GM18507 (cell line): ENCODE data around the gene FTCDNL1.

Experiments
- DNase-seq: peaks from one replicate; pipeline ENCODE4 v3.0.0; 2011; ENCODE audit warnings: low read depth; ENCODE audit not compliant: insufficient read length; ENCODE audit errors: extremely low spot score
- FAIRE-seq: peaks from 2 replicates; lab custom pipeline; 2011; peaks lifted over from hg19 to GRCh38; lab: Jason Lieb, UNC

FTCDNL1 gene

DNA sequence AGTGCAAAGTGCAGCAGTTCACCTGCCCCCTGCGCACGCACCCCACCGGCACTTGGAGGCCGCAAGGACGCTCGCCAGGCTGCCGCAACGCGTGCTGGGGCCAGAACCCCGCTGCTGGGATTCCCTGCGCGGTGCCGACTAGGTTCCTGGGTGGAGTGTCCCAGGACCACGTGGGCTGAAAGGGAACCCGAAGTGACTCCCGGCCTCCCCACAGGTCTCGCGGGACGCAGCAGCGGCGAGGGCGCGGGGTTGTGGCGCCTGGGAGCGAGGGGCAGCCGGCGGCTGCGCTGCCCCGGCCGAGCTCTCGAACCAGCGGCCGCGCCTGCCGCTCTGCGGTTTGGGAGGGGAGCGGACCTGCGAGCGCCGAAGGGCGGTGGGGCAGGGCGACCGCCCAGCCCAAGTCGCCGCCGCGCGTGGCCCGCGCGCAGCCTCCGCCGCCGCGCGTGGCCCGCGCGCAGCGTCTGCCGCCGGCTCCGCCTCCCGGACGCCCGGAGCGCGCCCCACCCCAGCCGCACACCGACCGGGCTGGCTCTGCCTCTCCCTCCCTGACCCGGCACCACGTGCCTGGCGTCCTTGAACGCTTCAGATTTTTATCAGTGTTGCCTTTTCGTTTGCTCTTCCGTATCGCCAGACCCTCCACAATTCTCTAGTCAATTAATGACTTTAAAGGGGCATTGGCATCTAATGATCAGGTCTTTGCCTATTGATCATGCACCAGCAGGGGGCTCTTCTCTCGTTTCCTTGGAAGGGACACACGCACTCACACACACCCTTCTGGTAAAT lies at the start of gene FTCDNL1:
Gene FTCDNL1, minus strand, starts transcription at position 475 of the 783 bp plus-strand sequence. CDS start 2,230 bp downstream, outside the sequence.
- DNase-seq (peak; percentile 38), FAIRE-seq (peak; percentile 82)

DNA sequence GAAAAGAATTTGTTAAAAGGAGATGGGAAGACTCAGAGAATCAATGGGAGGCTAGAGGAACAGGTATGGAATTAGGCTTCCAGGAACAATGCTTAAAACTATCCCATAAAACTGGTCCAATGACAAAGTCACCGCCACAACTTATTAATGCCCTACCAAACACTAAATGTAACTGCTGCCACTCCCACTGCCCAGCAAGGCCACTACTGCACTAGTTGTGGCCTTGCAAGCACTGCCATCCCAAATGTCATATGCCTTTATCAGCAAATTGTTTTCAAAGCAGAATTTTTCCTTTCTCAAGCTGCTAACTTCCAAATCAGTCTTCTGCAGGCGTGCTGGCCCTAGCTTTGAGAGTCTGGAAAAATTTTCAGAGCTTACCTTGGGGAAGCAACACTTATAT lies 45.6 kb upstream of the FTCDNL1 start:
- DNase-seq = no peak
- no peak for FAIRE-seq

DNA sequence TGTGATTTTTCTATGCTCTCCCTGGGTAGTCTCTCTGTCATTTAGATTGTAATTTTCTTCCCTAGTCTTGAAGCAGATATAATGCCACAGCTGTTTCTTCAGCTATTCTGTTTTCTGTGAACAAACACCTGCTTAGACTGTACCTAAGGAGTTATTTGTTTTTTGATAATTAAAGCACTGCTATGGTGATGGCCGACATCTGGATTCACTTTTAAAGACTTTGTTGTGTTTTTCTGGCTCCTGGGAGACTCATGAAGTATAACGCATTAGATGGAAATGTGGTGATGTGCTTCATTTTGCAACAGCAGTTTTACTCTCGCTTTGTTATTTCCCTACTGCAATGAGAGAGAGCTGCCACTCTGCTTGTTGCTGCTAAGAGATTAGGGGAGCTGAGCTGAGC lies 44.4 kb upstream of the FTCDNL1 start:
- FAIRE-seq (no peak), DNase-seq (no peak)

DNA sequence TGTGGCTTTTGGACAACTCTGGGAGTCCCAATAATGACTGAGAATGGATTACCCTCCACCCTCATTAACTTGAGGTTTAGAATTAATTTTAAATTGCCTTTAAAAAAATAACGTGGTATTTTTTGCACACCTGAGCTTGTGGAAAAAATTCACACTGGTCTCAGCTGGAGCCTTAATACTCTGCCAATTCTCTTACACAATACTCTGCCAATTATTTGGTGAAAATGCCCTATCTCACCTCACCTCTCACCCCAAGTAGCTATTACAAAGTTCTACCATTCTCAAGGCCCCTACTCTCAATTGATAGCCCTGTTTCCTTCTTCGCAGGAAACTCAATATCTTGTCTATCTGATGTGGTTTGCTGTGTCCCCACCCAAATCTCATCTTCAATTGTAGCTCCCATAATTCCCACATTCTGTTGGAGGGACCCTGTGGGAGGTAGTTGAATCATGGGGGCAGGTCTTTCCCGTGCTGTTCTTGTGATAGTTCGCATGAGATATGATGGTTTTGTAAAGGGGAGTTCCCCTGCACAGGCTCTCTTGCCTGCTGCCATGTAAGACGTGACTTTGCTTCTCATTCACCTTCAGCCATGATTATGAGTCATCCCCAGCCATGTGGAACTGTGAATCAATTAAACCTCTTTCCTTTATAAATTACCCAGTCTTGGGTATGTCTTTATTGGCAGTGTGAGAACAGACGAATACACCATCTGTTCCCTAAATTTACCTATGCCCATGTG lies 32.7 kb upstream of the FTCDNL1 start:
- DNase-seq = no peak
- no peak for FAIRE-seq

DNA sequence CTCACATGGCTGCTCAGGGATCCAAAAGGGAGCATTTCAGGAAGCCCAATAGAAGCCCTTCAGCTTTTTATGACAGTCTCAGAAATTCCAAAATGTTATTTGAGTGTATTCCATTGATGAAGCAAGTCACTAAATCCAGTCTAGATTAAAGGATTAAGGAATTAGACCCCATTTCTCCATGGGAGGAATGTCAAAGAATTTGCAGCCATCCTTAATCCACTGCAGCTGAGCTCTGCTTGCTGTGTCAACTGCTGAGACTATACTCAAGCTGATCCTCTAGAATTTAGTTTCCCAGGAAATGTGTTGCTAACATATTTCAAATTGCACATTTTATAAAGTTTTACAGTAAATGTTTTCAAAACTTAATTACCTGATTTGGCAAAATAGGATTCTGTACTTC lies 31.7 kb upstream of the FTCDNL1 start:
- DNase-seq = no peak
- no peak for FAIRE-seq

DNA sequence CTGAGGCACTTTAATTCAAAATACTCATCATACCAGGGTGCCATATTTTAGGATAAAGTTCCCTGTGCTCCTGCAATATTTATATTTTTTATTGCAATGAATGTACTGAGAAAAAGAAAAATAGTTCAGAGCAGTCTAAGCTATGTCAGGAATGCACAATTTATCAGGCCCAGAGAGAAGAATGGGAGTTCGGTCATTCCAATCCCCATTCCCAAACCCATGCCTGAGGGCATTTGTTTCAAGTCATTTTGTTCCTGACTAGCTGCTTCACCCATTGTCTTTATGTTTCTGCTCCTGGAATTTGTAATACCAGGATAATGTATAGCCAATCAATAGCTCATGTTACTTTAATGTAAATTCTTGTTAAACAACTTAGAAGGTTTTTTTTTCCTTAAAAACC lies 24.4 kb upstream of the FTCDNL1 start:
- DNase-seq (no peak), FAIRE-seq (no peak)

DNA sequence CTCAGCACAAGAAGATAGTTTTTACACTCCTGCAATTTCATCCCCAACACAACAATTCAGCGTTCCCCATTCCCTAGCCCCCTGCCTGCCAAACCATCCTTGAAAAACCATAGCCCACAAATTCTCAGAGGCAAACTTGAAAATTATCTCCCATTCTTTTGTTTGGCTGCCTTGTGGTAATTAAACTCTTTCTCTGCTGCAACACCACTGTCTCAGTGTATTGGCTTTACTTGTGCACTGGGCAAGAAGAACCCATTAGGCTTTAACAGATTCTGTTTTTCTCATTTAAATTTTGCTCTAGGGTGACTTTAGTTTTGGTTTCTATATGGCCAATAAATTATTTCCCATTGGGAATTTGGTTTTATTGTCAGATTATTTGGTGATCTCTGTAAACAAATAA lies 23.2 kb upstream of the FTCDNL1 start:
- DNase-seq = no peak
- FAIRE-seq = no peak

DNA sequence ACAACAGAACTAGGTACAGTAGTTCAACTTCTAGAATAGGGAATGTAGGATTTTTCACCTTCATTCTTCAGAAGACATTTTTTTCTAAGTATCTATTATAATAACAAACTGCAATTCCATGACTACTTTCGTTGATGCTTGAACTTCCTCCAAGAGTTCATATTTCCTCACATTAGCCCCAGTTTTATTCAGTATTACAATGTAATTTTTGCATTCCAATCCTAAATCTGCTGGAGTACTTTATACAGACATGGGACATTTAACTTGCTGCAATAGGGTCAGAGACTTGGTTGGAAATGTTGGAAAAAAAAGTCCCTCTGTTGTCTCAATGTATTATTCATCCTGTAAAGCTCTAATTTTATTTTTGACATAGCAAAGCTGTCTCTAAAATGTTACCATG lies 19.6 kb upstream of the FTCDNL1 start:
- no peak for DNase-seq
- no peak for FAIRE-seq

DNA sequence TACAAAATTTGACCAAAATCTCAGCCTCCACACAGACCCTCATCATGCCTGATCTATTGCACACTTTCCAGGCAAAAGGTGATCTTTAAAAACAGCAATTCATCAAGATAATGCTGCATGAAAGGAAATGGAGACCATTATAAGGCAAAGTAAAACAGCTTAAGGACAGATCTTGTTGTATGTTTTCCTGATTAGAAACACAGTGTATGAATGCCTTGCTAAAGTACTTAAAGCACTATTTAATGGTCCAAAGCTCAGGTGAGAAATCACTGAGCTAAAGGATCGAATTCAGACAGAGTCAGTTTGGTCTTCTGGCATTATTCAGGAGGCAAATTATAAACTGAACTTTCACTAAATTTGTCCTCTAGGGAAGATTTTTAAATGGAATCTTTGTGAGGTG lies 18.7 kb upstream of the FTCDNL1 start:
- FAIRE-seq (no peak), DNase-seq (no peak)

DNA sequence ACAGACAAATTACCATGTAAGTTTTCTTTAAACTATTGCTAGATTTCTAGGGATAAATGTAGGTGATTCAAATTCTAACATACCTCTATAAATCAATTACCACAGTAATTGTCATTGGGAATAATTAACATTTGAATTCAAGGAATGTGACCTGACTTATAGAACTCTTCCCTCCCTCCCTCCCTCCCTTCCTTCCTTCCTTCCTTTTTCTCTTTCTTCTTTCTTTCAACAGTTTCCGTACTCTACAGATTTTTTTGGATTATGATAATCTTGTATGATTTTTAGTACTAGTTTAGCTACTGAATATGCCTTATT lies 18.2 kb upstream of the FTCDNL1 start:
- no peak for FAIRE-seq
- no peak for DNase-seq

DNA sequence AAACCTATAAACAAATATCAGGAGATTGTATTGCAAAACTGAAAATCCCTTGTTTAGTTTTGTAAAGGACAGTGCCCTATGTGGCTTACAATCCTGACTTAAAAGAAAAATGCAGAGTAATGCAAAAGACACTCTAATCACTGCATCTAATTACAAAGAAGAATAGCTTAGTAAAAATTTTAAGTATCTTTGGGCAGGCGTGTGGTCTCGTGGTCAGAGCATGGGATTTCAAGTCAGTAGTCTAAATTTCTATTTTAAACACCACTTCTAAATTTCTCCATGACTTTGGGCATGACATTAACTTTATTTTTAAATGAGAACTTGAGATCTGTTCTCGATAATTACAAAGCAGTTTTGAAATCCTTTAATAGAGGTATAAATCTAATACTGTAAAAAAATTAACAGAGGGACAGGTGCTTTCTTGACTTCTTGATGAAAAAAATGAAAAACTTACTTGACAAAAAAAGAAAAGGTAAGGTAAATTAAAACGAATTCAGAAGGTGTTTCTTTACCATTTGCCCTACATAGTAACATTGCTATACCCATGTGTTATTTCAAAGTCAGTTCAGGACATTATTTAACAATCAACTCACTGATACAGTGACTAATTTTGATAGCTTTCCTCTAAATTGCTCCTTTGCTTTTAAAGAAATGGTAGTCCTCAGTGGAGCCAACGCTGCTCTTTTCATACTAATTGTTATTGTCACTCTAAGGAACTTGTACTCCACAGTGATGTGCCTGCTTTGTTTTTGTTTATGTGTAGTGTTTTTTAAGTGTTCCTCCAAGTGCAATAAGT lies 17.6 kb upstream of the FTCDNL1 start:
- DNase-seq = no peak
- FAIRE-seq = no peak

DNA sequence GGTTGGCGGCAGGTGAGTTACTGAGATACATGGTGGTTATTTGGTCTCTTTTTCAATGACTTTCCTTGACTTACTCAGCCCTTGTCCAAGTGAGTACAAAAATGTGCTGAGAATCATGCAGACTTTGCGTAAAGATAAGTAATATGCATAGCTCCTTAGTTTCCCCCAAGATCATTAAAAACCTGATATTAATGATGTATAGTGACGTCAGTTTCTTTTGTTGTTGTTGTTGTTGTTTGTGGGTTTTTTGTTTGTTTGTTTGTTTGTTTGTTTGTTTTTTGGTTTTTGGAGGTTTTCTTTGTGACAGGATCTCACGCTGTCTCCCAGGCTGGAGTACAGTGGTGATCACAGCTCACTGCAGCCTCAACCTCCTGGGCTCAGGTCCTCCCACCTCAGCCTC lies 14.9 kb upstream of the FTCDNL1 start:
- FAIRE-seq = no peak
- DNase-seq = no peak

DNA sequence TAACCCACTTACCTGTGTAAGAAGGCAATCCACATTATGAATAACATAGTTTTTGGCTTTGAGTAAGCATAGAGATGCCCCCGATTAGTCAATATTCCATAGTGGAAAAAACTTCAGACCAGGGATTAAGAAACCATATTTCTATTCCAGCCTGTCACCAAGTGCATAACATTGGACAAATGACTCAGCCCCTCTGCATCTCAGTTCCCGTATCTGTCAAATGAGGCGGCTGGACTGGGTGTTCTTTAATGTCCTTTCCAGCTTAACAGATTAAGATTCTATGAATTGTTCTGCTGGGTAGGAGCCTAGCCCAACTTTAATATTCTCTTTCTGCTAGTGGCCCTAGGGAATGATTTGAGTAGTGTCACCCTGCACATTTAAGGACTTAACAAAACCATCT lies 11.8 kb upstream of the FTCDNL1 start:
- no peak for DNase-seq
- FAIRE-seq = no peak

DNA sequence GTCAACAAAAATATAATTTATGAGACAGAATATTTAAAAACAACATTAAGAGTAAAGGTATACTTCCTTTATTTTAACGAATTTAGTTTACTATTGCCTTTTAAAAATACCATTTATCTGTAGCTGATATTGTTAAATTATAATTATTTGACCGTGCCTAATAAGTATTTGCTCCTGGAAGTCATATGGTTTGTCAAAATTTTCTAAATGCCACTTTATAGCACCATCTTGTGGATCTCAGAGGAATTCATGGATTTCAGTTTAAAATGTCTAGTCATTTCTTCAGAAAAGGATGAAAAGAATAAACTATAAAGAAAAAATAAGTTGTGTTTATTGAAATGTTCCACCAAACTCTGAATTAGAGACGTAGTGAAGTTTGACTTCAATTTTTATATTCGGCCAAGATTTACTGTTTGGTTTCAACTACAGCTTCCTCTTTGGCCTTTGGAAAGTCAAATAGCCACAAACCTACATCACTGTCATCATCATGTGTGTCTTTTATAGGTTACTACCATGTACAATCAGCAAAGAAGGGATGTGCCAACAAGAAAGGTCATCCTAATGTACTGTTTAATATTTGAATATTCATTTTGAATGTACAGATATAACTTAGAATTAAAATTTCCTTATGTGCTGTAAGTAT lies 10.3 kb upstream of the FTCDNL1 start:
- no peak for DNase-seq
- peak; percentile 47 for FAIRE-seq

DNA sequence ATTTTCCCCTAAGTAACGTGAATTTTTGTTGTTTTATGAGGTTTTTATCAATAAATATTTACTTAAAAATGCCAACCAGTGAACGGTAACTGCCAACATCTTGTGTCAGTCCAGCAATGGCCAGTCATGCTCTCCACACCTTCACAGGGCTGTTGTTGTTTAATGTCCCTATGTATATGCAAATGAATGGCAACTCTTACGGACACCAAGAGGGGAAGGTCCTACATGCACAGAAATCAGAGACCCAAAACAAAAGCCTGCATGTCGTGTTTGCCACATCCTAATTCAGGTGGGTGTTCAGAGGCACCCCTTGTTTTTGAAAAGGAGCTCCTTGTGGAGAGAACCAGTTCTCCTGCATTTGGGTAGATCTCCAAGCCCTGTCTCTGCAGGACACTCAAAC lies 4.8 kb upstream of the FTCDNL1 start:
- DNase-seq (no peak), FAIRE-seq (no peak)

DNA sequence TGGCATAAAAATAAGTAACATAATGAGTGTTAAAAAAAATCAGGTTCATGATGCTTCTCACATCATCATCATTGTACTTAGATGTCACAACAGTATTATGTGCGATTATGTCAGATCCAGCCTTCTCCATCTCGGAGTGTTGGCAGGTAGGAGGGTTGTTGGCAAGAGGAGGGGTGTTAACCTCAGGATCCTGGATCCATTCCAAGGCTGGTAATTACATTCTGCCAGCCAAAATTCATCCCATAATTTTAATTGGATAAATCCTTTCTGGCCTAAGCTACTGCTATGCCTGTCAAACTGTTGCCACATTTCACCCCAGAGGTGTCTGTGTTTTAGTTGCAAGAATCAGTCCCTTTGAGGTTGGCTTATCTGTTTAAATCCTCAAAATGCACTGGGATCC lies 891 bp upstream of the FTCDNL1 start:
- DNase-seq = no peak

DNA sequence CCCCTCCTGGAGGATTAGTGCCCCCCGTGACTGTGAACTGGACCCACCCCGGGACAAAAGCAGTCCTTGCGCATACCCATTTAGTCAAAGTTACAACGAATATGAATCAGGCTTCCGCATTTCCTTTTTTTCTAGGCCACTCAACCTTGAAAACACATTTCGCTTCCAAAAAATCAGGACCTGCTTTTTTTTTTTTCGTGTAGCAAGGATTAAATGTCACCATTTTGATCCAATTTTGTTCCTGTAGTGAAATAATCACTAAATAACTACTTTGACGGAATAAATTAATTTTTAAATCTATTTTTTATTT lies 464 bp upstream of the FTCDNL1 start:
- DNase-seq (no peak), FAIRE-seq (no peak)

More for the DNA sequence above, 891 bp upstream of the FTCDNL1 start:
- FAIRE-seq = no peak

DNA sequence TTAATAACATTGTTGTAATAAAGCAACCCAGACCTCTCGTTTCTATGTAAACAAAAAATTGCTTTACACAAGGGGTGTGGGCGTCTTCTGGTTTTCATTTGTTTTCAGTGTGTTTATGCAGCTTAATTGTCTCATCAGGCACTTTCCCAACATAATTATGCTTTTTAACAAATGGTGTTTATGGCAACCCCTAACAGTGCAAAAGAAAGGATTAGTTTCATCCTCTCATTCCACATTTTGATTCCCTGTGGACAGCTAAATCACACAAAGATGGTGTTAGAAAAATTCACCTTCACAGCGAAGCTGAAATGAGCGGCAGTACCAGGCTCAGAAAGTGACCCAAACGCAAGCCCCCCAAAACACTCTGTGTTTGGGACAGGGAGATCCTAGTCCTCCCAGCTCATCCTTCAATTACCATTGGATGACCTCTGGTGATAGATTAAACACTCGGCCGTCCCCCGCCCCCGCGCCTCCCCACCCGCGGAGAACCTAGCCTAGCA lies 724 bp downstream of the FTCDNL1 start:
- peak; percentile 50 for FAIRE-seq

DNA sequence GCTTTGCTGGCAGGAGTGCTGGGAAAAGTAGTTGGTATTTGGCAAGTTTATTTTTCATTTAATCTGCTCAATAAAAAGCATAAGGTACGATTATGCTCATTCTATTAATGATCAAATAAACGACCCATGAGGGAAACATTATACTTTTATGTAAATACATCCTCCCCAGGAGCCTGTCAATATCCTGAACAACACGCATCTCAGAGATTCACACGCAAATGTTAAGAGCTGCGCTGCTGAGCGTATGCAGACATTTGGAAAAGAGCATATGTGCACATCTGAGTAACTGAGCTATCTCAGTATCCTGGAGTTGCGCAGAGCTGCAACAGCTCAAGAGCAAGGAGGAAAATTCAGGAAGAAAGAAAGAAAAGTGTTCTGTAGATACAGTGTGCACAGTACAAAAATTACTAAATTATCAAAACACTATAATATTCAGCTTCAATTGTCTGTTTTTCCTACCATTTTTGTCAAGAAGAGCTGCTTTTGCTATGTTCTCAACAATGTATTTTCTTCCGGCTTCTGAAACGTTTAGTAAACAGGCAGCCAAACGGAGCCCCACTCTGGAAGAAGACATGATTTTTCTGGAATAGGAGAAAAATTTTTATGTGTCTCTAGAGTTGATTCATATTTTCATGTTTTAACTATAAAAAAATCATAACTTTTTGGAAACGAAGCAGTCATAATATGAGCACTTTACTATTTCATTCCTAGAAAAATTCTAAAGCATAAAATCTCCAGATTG lies 2.4 kb downstream of the FTCDNL1 start:
- FAIRE-seq (no peak), DNase-seq (no peak)

More for the DNA sequence above, 724 bp downstream of the FTCDNL1 start:
- no peak for DNase-seq
